Stomach smooth muscle (tissue), 2 donors: Measurements from ENCODE around the gene GATA5.

Source experiments
- H3K27ac ChIP-seq: one replicate; pipeline ENCODE4 v1.7.0; 2013; ENCODE audit warnings: mild to moderate bottlenecking, low read length, inconsistent platforms
- H3K27me3 ChIP-seq, 2 donors: one replicate each; pipeline ENCODE4 v1.7.0; 2013; ENCODE audit warnings: low read length in 2 of 2; ENCODE audit not compliant: insufficient read depth in 2 of 2, control insufficient read depth in 1 of 2
- H3K36me3 ChIP-seq, 2 donors: one replicate each; pipeline ENCODE4 v1.7.0; 2013; ENCODE audit warnings: low read length in 2 of 2; ENCODE audit not compliant: control insufficient read depth in 2 of 2, insufficient read depth in 2 of 2
- H3K4me1 ChIP-seq: one replicate; pipeline ENCODE4 v1.7.0; 2013; ENCODE audit warnings: low read length; ENCODE audit not compliant: control insufficient read depth, insufficient read depth
- H3K4me3 ChIP-seq, 2 donors: one replicate each; pipeline ENCODE4 v1.7.0; 2013; ENCODE audit warnings: low read length in 2 of 2
- H3K9ac ChIP-seq, 2 donors: one replicate each; pipeline ENCODE4 v1.7.0; 2013; ENCODE audit warnings: low read length in 2 of 2, mild to moderate bottlenecking in 1 of 2
- H3K9me3 ChIP-seq, 2 donors: one replicate each; pipeline ENCODE4 v1.7.0; 2013; ENCODE audit warnings: low read length in 2 of 2; ENCODE audit not compliant: control insufficient read depth in 2 of 2
- donor health status: healthy.
- donor health status: Pancreatic carcinoma.

The GATA5 gene

DNA sequence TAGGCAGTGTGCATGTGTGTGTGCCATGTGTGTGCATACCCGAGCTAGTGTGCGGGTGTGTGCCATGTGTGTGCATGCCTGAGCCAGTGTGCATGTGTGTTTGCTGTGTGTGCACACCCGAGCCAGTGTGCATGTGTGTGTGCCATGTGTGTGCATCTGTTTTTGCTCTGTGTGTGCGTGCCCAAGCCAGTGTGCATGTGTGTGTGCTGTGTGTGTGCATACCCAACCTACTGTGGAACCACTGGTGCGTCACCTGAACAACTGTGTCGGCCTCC, 54.1 kb downstream of the GATA5 start:
- Histone ChIP-seq H3K36me3 (no peaks in the 10 kb centered on the region), H3K27ac (no peak overlapping the region), H3K27me3 (no peaks in the 10 kb centered on the region), H3K4me3 (no peak overlapping the region), H3K9ac (no peak overlapping the region), H3K4me1 (no peaks in the 10 kb centered on the region), H3K9me3 (no peaks in the 10 kb centered on the region)

DNA sequence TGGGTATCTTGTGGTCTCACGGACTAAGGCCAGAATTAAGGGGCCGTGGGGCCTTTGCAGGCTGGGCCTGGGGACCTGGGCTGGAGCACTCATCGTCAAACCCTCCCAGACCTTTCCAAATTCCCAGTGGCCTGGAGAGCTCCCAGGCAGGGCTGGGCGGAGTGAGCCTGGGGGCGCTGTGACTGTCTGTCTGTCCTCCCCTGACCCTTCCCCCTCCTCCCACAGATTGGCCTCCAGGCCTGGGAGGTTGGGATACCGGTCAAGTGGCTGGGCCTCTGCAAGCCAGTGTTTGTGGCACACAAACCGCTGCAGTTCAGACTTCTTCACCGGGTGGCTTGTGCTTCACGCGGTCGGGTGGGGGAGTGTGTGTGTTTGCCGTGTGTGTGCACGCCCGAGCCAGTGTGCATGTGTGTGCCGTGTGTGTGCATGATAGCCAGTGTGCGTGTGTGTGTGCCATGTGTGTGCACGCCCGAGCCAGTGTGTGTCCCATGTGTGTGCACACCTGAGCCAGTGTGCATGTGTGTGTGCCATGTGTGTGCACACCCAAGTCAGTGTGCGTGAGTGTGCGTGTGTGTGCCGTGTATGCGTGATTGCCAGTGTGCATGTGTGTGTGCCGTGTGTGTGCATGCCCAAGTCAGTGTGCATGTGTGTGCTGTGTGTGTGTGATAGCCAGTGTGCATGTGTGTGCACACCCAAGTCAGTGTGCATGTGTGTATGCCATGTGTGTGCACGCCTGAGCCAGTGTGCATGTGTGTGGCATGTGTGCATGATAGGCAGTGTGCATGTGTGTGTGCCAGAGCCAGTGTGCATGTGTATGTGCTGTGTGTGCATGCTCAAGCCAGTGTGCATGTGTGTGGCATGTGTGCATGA, 54.7 kb downstream of the GATA5 start:
- no peak overlapping the region for H3K4me3 ChIP-seq
- no peaks in the 10 kb centered on the region for H3K4me1 ChIP-seq
- H3K27ac ChIP-seq, result no peak overlapping the region
- no peaks in the 10 kb centered on the region for H3K27me3 ChIP-seq
- H3K9me3 ChIP-seq, result no peaks in the 10 kb centered on the region
- H3K36me3 ChIP-seq, result no peaks in the 10 kb centered on the region
- H3K9ac ChIP-seq, result no peak overlapping the region

DNA sequence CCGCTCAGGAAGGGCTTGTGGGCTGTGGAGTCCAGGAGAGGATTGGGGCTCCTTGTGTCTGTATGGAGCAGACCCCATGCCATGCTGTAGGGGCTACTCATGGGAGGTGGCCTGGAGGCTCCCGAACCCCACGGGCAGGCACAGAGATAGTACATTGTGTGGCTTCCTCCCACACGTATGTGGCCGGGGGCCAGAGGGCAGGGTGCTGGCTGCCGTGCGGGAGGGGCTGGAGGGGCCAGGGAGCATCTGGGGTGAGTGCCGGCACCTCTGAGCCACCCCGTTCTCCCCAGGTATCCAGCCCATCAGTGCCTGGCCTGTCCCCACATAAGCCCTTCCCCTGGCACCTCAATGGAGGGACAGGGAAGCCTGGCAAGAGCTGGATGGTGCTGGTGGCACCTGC, 56.0 kb downstream of the GATA5 start:
- Histone ChIP-seq H3K9ac (no peak overlapping the region), H3K4me3 (no peak overlapping the region), H3K4me1 (no peaks in the 10 kb centered on the region), H3K9me3 (no peaks in the 10 kb centered on the region), H3K36me3 (no peaks in the 10 kb centered on the region), H3K27me3 (no peaks in the 10 kb centered on the region), H3K27ac (no peak overlapping the region)

DNA sequence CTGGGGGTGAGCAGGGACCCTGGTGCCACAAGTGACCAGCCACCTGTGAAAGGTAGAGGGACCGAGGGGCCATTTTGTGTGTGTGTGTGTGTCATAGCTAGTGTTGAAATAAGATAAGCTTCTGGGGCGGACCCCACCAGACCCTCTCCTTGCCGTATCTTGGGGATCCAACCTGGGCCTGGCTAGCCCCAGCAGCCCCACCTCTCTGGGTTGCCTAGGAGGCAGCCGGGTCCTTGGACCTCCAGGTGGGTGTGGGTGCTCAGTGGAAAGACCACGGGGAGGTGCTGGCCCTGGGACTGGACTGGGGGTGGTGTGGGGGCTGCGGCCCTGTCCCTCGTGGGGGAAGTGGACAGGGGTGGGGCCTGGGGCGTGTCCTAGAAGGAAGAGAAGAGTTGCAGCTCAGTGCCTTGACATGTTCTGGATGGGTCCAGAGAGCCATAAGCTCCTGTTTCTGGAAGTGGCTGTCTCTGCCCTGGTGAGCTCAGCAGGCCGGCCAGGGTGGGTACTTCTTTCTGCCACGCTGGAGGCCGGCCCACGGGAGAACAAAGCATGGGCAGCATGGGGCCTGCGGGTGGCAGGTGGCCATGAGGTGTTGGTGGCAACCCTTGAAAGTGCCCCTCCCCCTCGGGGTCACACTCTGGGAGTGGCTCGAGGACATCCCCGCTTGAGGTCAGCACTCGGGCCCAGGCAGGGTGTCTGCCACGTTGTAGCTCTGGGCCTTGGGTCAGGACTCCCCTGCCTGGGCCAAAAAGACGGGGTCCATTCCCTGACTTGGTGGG, 56.9 kb downstream of the GATA5 start:
- Histone ChIP-seq H3K4me3 (no peak overlapping the region), H3K9ac (no peak overlapping the region), H3K4me1 (no peaks in the 10 kb centered on the region), H3K36me3 (no peaks in the 10 kb centered on the region), H3K27me3 (no peaks in the 10 kb centered on the region), H3K9me3 (no peaks in the 10 kb centered on the region), H3K27ac (no peak overlapping the region)

DNA sequence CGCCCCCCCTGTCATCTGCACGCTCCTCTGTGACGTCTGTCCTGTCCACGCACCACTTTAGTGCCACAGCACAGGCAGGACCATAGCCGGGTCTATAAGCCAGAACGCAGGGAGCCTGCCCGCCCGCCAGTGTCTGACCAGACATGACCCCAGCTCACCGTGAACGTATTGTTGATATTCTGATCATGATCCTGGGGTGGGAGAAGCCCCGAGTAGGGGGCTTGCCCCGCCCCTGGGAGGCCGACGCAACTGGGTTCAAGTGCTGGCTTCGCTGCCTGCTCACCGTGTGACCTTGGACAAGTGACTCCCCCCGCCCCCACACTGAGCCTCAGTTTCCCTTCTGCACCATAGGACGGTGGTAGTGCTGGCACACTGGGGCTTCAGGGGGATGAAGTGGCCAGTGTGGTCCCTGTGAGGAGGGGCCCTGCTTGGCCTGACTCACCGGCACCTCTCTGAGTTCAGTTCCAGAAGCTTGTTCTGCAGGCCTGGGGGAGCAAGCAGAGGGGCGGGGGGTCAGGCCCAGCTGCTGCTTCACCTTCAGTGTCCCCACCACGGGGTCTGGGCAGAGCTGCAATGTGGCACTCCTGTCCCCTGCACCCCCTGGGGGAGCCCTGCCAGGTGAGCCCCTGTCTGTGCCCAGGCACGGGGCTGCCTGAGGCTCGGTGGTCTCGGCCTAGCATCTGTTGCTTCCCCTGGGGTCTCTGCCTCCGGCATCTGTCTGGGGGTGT, 57.6 kb downstream of the GATA5 start:
- Histone ChIP-seq H3K27me3 (no peaks in the 10 kb centered on the region), H3K9me3 (no peaks in the 10 kb centered on the region), H3K27ac (no peak overlapping the region), H3K4me3 (no peak overlapping the region), H3K36me3 (no peaks in the 10 kb centered on the region), H3K9ac (no peak overlapping the region), H3K4me1 (no peaks in the 10 kb centered on the region)

DNA sequence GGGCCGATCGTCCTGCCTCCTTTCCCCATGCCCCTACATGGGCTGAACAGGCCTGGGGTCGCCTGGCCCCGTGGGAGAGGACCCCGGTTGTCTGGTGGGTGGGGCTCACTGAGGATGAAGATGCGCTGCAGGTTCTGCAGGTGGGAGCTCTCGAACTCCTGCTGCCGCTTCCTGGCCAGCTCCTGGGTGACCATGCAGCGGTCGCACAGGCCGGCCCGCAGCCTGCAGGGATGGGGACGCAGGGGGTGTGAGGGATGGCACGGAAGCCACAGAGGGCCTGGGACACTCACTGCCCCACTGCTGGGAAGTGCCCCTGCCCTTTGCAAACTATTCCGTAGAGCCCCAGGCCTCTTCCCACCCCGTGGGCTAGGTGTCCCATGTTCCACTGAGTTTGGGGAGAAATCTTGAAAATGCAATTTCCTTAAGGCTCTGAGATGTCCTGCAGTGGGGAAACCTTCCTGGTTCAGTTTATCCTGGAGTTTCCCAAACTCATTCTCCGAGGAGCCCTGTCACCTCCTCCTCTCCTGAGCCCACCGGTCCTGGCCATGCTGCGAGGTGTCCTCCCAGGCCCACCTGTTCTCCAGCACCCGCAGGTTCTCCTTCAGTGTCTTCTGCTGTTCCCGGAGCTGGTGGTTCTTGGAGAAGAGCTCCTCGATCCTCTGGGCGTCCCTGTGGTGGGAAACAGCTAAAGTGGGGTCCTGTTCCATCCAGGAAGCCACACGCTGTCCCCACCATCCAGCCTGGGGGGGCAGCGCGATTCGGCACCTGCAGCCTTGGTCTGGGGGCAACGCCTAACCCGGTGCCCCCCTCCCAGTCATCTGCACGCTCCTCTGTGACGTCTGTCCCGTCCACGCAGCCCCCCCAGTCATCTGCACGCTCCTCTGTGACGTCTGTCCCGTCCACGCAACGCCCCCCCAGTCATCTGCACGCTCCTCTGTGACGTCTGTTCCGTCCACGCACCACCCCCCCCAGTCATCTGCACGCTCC, 58.9 kb downstream of the GATA5 start:
- Histone ChIP-seq H3K9ac (no peak overlapping the region), H3K9me3 (no peaks in the 10 kb centered on the region), H3K27ac (no peak overlapping the region), H3K36me3 (no peaks in the 10 kb centered on the region), H3K4me3 (no peak overlapping the region), H3K4me1 (no peaks in the 10 kb centered on the region), H3K27me3 (no peaks in the 10 kb centered on the region)

DNA sequence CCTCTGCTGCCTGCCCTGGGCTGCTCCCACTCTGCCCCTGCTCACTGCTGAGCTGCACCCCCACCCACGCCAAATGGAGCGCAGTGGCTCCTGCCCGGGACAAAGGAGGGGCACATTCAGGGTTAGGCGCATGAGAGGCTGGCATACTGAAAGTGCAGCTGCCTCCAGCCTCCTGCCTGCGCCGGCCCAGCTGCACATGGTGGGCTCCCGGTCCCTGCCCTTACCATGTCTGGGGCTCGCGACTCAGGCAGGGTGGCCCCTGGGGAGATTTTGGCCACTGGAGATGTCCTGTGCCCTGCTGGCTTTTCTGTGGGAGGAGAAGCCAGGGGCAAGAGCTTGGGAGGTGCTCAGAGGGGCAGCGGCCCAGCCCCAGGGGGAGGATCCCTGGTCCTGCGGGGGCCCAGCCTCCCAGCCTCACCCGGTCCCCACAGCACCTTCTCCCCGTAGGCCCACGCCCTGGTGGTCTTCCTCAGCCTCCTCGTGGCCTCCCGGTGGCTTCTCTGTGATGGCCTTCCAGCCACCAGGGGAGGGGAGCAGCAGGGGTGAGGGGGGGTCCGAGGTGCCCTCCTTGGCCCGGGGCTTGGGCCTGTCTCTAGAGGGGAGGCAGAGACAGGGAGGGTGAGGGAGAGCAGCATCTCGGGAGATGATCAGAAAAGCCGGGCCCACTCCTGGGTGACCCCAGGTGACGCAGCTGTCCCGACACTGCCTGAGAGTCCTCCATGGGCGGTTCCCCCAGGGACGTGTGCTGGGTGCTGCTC, 60.3 kb downstream of the GATA5 start:
- peaks cover 2% of the 10 kb centered on the region for H3K4me1 ChIP-seq

DNA sequence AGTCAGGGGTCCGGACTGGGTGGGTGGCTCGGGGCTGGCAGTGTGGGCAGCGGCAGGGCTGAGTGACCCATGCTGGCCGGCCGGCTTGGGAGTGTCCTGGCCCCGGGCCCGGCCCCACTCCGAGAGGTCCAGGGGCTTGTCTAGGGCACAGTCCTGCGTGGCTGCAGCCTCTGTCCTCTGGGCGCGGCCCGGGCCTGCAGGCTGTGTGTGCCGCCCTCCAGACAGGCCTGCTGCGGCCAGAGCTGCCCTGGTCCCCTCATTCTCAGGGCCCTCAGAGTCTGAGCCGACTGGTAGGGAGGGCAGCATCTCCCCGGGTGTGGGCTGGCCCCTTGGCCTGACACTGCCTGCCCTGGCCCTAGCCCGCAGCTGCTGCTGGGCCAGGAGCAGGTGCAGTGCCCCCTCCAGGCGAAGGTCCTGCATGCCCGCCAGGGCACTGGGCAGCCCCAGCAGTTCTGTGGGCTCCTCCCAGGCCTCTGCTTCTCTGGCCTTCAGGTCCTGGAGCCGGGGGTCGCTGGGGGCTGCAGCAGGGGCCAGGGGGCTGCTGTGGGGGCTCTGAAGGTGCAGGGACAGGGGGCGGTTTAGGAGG, 61.8 kb downstream of the GATA5 start:
- Histone ChIP-seq H3K4me1 (peaks cover 12% of the 10 kb centered on the region), H3K27me3 (no peaks in the 10 kb centered on the region), H3K27ac (no peak overlapping the region), H3K9me3 (no peaks in the 10 kb centered on the region), H3K36me3 (no peaks in the 10 kb centered on the region), H3K9ac (no peak overlapping the region), H3K4me3 (no peak overlapping the region)

More for the DNA sequence above, 60.3 kb downstream of the GATA5 start:
- H3K27me3 ChIP-seq, result no peaks in the 10 kb centered on the region
- no peaks in the 10 kb centered on the region for H3K36me3 ChIP-seq
- no peak overlapping the region for H3K4me3 ChIP-seq
- no peak overlapping the region for H3K9ac ChIP-seq
- H3K9me3 ChIP-seq, result no peaks in the 10 kb centered on the region
- no peak overlapping the region for H3K27ac ChIP-seq
